ENCODE measurements around the gene UPB1.

DNA sequence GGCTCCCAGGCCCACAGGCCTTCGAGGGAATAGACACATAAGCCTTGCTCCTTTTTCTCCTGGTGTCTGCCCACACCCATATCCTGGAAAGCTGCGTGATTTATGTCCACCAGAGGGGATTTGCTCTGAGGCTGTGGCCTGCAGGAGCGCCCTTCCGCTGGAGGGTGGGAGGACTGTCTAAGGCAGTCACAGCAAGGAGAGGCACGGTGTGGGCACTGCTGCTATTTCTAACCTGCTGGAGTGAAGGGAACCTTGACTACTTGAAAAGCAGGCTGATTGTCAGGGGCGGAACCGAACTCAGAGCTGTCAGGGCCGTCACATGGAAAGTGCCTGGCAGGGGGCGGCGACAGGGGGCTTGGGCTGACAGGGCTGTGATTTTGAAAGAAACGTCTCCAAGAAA, 3.7 kb downstream of the UPB1 start:
- TF ChIP-seq, protein P1, sequence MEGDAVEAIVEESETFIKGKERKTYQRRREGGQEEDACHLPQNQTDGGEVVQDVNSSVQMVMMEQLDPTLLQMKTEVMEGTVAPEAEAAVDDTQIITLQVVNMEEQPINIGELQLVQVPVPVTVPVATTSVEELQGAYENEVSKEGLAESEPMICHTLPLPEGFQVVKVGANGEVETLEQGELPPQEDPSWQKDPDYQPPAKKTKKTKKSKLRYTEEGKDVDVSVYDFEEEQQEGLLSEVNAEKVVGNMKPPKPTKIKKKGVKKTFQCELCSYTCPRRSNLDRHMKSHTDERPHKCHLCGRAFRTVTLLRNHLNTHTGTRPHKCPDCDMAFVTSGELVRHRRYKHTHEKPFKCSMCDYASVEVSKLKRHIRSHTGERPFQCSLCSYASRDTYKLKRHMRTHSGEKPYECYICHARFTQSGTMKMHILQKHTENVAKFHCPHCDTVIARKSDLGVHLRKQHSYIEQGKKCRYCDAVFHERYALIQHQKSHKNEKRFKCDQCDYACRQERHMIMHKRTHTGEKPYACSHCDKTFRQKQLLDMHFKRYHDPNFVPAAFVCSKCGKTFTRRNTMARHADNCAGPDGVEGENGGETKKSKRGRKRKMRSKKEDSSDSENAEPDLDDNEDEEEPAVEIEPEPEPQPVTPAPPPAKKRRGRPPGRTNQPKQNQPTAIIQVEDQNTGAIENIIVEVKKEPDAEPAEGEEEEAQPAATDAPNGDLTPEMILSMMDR (IDR thresholded peaks at IDR 0.05 in 8 of 11, conservative IDR thresholded peaks at IDR 0.05 in 3 of 11): no peak
- TF ChIP-seq POLR2A (IDR thresholded peaks at IDR 0.05): no peak
- no peak for TF ChIP-seq POLR2AphosphoS5 (IDR thresholded peaks at IDR 0.05)

Data from spleen (tissue), 7 donors.